SK-N-SH treated with all-trans-retinoic acid at 6 μM for 48 hours (cell line): ENCODE data around the gene SLC26A9.

Source experiments
- ATAC-seq: fragments of 200-7000 bp; cut with Tn5 transposase; 3 replicates; pipeline ENCODE4 v1.9.1; 2020; ENCODE audit warnings: mild to moderate bottlenecking, moderate library complexity
- ARNTL ChIP-seq: fragments of 450-650 bp; formaldehyde crosslinking; IDR thresholded peaks from 2 replicates; pipeline ENCODE4 v1.5.0; 2020; ENCODE audit warnings: low read depth, mild to moderate bottlenecking, moderate library complexity, borderline replicate concordance
- BACH2 ChIP-seq: fragments of 250-450 bp; sonication (Bioruptor Pico); IDR thresholded peaks from 2 replicates; pipeline ENCODE4 v1.9.0; 2021; ENCODE audit warnings: mild to moderate bottlenecking, borderline replicate concordance
- CREB5 ChIP-seq: fragments of 250-450 bp; sonication (Bioruptor Pico); IDR thresholded peaks from 2 replicates; pipeline ENCODE4 v1.5.1; 2020; ENCODE audit warnings: low read depth, mild to moderate bottlenecking, moderate library complexity
- CSDC2 ChIP-seq: fragments of 250-450 bp; sonication (Bioruptor Pico); IDR thresholded peaks from 2 replicates; pipeline ENCODE4 v1.5.0; 2020; ENCODE audit warnings: mild to moderate bottlenecking, moderate library complexity
- ESRRG ChIP-seq: fragments of 250-450 bp; sonication (Bioruptor Pico); IDR thresholded peaks from 2 replicates; pipeline ENCODE4 v1.6.1; 2021; ENCODE audit warnings: mild to moderate bottlenecking
- GLIS3 ChIP-seq: fragments of 250-450 bp; sonication (Bioruptor Pico); IDR thresholded peaks from 2 replicates; pipeline ENCODE4 v1.5.0; 2020; ENCODE audit warnings: mild to moderate bottlenecking, moderate library complexity
- ISL1 ChIP-seq: fragments of 250-450 bp; sonication (Bioruptor Pico); IDR thresholded peaks from 2 replicates; pipeline ENCODE4 v2.1.2; 2022; ENCODE audit warnings: mild to moderate bottlenecking, moderate library complexity
- OSR1 ChIP-seq: fragments of 250-450 bp; sonication (Bioruptor Pico); IDR thresholded peaks from 2 replicates; pipeline ENCODE4 v1.8.0; 2022; ENCODE audit warnings: moderate library complexity, mild to moderate bottlenecking, inconsistent platforms
- PATZ1 ChIP-seq: fragments of 250-450 bp; sonication (Bioruptor Pico); IDR thresholded peaks from 2 replicates; pipeline ENCODE4 v1.8.0; 2020; ENCODE audit warnings: mild to moderate bottlenecking, moderate library complexity, borderline replicate concordance
- POU6F1 ChIP-seq: fragments of 250-450 bp; sonication (Bioruptor Pico); IDR thresholded peaks from 2 replicates; pipeline ENCODE4 v1.8.0; 2021; ENCODE audit warnings: low read depth, mild to moderate bottlenecking, moderate library complexity, borderline replicate concordance
- RARB ChIP-seq: fragments of 250-450 bp; sonication (Bioruptor Pico); IDR thresholded peaks from 2 replicates; pipeline ENCODE4 v1.8.0; 2021; ENCODE audit warnings: mild to moderate bottlenecking, moderate library complexity
- SNAI2 ChIP-seq: fragments of 250-450 bp; sonication (Bioruptor Pico); IDR thresholded peaks from 2 replicates; pipeline ENCODE4 v1.5.0; 2020; ENCODE audit warnings: mild to moderate bottlenecking, moderate library complexity
- TCF4 ChIP-seq: fragments of 250-450 bp; sonication (Bioruptor Pico); IDR thresholded peaks from 2 replicates; pipeline ENCODE4 v1.8.0; 2021; ENCODE audit warnings: mild to moderate bottlenecking, moderate library complexity, borderline replicate concordance
- TOX ChIP-seq: fragments of 250-450 bp; sonication (Bioruptor Pico); IDR thresholded peaks from 2 replicates; pipeline ENCODE4 v1.8.0; 2021; ENCODE audit warnings: mild to moderate bottlenecking, moderate library complexity, borderline replicate concordance
- TSHZ2 ChIP-seq: fragments of 250-450 bp; sonication (Bioruptor Pico); IDR thresholded peaks from 2 replicates; pipeline ENCODE4 v1.5.0; 2020; ENCODE audit warnings: mild to moderate bottlenecking, moderate library complexity
- ZC3H10 ChIP-seq: fragments of 250-450 bp; sonication (Bioruptor Pico); IDR thresholded peaks from 2 replicates; pipeline ENCODE4 v1.5.1; 2021; ENCODE audit warnings: mild to moderate bottlenecking, moderate library complexity
- ZFP3 ChIP-seq: fragments of 250-450 bp; sonication (Bioruptor Pico); IDR thresholded peaks from 2 replicates; pipeline ENCODE4 v1.5.0; 2020; ENCODE audit warnings: mild to moderate bottlenecking, moderate library complexity
- ZFP30 ChIP-seq: fragments of 450-650 bp; formaldehyde crosslinking; IDR thresholded peaks from 2 replicates; pipeline ENCODE4 v1.5.0; 2022; ENCODE audit warnings: mild to moderate bottlenecking, moderate library complexity
- ZNF565 ChIP-seq: fragments of 450-650 bp; formaldehyde crosslinking; conservative IDR thresholded peaks from 2 replicates; pipeline ENCODE4 v1.5.0; 2020; ENCODE audit warnings: low read depth, mild to moderate bottlenecking, moderate library complexity
- ZNF70 ChIP-seq: fragments of 450-650 bp; formaldehyde crosslinking; IDR thresholded peaks from 2 replicates; pipeline ENCODE4 v1.5.0; 2020; ENCODE audit warnings: mild to moderate bottlenecking, moderate library complexity
- ZNF8 ChIP-seq: fragments of 450-650 bp; formaldehyde crosslinking; IDR thresholded peaks from 2 replicates; pipeline ENCODE4 v1.5.0; 2020; ENCODE audit warnings: mild to moderate bottlenecking, moderate library complexity

SLC26A9 gene

GRCh38 chr1:205959789-205960188 is 16.5 kb upstream of the SLC26A9 start:
- TF ChIP-seq CSDC2 (CRISPR knock-in tag), result no peak
- TF ChIP-seq ZFP30 (CRISPR knock-in tag), result no peak
- no peak for TF ChIP-seq ARNTL (CRISPR knock-in tag)
- TF ChIP-seq ZNF565, result no peak
- TF ChIP-seq ZFP3 (CRISPR knock-in tag), result no peak
- no peak for TF ChIP-seq PATZ1
- no peak for TF ChIP-seq ISL1
- TF ChIP-seq TSHZ2, result no peak
- no peak for TF ChIP-seq RARB (CRISPR knock-in tag)
- no peak for TF ChIP-seq TCF4
- TF ChIP-seq ZC3H10 (CRISPR knock-in tag), result no peak
- TF ChIP-seq GLIS3 (CRISPR knock-in tag), result no peak
- no peak for TF ChIP-seq POU6F1 (CRISPR knock-in tag)
- no peak for TF ChIP-seq SNAI2 (CRISPR knock-in tag)
- no peak for TF ChIP-seq ZNF8 (CRISPR knock-in tag)
- TF ChIP-seq CREB5 (CRISPR knock-in tag), result no peak
- TF ChIP-seq TOX (CRISPR knock-in tag), result no peak
- no peak for ATAC-seq

GRCh38 chr1:205955499-205955898 is 12.2 kb upstream of the SLC26A9 start:
- TF ChIP-seq RARB (CRISPR knock-in tag), result no peak
- TF ChIP-seq ZFP3 (CRISPR knock-in tag), result no peak
- TF ChIP-seq, all 23 proteins: peak for 0
- no peak for ATAC-seq

GRCh38 chr1:205954819-205955404 is 11.7 kb upstream of the SLC26A9 start:
- no peak; the same call in 2 of the 3 replicates for ATAC-seq
- TF ChIP-seq OSR1 (CRISPR knock-in tag) (no peak), SNAI2 (CRISPR knock-in tag) (no peak), CSDC2 (CRISPR knock-in tag) (no peak), GLIS3 (CRISPR knock-in tag) (no peak), TOX (CRISPR knock-in tag) (no peak), ZC3H10 (CRISPR knock-in tag) (no peak), CREB5 (CRISPR knock-in tag) (no peak), ZNF70 (CRISPR knock-in tag) (no peak), ESRRG (CRISPR knock-in tag) (no peak), TSHZ2 (no peak), BACH2 (CRISPR knock-in tag) (no peak)
